DMS153 (cell line): ENCODE results near the gene EPHB1.
A peak's percentile ranks its signal among the peaks of the same experiment; 100 is the strongest.

Source experiments
- DNase-seq: peaks from one replicate; lab custom pipeline; 2025; lab: John Stamatoyannopoulos, UW

EPHB1 gene

DNA sequence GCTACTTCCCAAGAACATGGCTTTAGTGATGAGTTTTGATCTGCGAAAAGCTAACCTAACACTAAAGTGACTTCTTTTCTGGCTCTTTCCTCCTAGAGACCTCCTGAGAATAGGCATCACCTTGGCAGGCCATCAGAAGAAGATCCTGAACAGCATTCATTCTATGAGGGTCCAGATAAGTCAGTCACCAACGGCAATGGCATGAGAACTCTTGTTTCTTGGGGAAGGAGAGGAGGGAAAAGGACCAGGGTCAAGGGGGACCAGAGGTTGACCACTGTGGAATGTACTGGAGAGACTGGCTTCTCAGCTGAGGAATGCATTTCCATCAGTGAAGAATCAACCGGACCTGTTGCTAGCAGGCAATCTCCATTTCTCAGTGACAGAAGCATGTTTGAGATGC is 463.9 kb downstream of the EPHB1 start:
- DNase-seq = no peak

DNA sequence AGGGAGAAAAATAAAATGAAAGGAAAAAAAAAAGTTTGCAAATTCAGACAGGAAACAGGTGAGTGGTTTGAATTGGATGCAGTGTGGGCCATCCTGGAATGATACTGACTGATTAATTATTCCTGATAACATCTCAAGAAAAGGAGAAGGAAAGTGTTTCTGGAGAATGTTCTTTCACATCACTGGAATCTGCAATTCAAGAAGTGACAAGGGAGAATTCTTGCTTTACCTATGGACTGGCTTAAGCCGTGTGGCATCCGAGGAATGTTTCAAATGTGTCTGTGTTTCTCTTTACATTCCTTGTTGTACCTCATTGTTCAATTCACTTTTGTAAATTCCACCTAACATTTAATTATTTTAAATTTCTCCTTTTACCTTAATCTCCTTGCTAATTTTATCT is 465.0 kb downstream of the EPHB1 start:
- DNase-seq = no peak

DNA sequence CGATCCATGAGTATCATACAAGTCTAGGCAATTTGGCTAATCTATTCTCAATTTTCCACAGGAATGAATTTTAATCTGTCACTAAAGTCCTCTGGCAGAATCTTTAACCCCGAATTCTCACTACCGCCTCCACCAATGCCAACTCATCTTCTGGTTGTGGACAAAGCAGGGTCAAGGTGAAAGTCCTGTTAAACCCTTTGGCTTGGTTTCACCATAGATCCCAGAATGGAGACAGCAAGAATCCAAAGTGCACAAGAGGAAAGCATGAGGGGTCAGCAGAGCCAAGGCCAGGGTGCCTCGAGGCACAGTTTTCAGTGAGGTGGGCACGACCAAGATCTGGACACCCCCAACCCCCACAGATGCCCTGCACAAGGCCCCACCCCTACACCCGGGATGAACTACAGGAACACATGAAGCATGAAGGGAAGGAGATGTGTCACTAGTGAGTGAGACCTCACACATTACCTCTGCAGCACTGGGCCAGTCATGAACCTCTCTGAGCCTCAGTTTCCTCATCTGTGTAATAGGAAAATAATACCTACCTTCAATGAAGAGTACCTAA is 466.2 kb downstream of the EPHB1 start:
- no peak for DNase-seq

DNA sequence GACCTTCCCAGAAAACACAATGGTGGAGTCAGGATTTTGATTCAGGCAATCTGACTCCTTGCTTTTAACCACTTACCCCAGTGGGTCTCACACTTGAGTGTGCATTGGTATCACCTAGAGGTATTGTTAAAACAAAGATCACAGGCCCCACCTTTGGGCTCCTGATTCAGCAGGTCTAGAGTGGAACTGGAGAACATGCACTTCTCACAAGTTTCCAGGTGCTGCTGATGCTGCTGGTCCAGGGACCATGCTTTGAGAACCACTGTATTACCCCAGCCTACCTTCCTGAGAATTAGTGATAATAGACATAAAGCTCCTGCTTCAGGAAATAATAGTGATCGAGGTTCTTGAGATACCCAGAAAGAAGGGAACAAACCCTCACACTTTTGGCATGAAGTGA is 466.9 kb downstream of the EPHB1 start:
- no peak for DNase-seq

DNA sequence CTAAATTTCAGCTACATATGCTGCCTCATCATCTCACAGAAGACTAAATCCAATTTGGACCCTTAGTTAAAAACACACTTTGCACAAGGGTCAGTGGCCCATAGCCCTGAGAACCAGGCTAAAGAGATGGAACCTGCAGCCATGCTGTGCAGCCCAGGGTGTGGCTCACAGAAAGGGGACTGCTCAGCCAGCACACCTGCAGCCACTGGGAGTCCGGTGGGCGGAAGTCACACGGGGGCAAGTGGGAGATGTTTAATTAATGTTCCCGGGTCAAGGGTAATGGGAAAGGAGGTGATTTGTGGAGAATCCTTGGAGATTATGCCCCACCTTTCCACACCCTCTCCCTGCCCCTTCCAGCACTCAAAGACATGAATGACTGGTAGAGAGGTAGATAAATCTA is 467.4 kb downstream of the EPHB1 start:
- no peak for DNase-seq

DNA sequence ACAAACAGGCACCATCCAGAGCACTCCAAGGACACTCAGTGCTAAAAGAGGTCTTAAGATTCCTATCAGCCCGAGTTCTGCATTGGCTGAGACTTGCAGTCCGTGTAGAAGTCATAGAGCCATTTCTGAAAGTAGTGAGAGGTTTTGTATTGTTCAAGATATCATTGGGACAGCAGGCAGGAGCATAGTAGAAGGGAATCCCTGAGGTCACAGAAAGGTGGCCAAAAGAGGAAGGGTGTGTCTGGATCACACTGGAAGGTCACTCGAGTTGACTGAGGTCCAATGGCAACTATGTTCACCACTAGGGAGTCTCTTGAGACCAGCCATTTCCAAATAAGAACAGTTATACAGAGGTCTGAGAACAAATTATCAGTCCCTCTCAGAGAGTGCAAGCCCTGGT is 468.3 kb downstream of the EPHB1 start:
- DNase-seq = no peak

DNA sequence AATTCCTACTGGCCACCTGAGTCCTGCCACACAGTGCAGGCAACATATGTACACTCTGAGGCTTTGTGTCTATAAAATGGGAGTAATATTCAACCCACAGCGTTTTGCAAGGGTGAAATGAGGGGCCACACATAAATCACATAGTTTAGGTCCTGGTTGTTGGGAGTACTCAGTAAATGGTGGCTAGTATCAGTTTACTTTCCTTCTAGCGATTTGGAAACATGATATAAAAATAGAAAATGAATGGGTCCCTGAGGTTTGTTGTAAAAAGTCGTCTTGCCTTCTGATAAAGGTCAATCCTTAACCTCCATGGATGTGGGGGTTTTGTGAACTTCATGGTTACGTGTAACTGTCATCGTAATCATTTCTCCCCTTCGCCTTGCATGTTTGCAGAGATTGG is 472.4 kb downstream of the EPHB1 start:
- DNase-seq = no peak

DNA sequence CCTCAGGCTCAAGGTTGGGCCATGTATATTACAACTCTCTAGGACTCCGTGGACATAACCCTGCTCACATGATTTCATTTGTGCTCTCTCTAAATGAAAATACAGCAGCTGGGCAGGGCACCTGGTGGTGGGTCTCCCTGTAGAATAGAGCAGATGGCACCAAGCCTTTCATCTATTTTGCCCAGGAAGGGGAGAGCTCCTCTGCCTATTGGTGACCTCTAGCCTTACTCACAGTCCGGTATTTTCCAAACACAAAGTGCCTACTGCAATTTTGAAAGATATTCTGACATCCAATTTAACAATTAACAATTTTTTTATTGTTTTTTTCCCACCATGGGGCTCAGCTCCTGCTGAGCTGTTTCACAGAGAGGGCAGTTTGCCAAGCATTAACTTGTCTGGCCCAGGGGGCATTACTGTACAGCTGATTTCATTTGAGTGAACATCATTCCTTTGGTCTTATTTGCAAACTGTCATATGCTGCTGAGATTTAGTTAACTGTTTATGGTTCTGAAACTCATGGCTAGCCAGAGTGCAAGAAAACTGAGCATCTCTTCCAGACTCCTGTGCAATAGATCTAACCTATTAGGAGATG is 474.0 kb downstream of the EPHB1 start:
- no peak for DNase-seq

DNA sequence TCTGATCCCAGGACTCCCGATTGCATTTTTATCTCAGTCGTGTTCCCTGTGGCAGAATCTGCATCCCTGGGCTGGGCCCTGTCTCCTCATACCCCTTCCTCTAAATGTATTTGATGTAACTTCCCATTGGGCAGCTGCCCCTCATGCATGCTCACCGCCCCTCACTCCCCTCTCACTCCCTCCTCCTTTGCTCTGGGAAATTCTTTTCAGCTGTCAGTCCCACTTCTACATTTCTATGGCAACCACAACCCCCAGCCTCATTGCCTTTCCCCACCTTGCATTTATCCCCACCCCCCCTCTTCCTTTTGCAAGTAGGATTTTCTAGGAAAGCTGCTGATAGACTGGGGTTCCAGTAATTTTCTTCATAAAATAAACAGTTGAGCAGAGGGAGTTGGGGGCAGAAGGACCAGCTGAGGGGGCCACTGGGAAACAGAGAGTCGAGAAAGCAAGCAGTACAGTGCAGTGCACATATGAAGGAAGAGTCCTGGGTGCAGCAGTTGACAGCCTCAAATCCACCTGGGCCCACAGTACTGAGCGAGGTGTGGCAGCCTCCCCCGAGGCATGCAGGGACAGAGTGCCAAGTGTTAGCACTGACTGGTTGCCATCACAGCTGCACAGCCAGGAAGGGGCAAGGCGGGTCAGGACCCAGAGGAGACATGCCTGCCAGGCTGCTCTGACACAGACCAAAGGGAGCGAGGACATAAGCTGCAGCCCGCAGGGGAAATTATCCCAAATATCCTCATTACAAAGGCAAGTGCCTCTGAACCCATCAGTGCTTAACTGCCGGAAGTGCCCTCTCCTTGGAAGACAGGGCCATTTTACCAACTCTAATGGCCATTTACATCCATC is 476.3 kb downstream of the EPHB1 start:
- DNase-seq = peak; percentile 90

DNA sequence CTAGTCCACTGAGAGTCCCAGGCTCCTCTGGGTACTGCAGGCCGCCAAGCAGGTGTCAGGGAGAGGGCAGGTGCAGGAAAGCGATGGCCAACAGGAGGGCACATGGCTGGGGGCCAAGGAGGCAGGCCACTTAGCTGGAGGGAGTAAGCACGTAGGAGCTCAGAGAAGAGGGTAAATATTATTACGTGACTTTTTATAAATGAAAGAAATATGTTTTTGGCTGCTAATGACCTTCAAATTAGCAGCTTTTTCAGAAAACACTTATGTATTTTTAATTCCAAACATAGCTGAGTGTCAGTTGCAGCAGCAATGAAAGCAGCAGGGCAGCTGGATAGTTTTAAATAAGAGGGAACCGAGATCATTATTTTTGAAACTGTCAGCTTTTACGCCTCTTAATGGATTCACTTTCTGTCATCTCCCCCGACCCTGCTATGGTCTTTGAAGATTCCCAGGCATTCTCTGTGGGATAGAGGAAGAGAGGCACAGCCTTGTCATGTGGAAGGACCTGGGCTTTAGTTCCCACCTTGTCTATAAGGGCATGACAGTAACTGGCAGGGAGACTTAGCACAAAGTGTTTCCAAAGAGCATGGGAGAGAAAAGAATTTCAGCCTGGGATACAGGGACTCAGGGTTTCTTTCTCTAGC is 477.1 kb downstream of the EPHB1 start:
- DNase-seq = no peak

DNA sequence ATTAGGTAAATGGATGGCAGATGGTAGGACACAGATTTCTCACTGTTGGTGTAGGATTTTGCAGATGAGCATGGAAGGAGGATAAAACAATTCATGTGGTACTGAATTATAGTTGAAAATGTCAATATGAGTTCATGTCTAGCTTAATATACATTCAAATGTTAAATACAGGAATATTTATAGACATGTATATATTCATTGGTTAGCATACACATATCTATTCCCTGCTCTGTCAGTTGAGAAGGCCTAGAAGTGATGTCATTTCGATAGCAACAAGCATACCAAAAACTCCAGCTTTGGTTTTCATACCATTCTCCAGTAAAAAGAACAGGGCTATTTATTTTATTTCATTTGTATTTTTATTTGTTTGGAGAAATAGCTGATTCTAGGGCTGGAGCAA is 497.1 kb downstream of the EPHB1 start:
- DNase-seq = no peak

DNA sequence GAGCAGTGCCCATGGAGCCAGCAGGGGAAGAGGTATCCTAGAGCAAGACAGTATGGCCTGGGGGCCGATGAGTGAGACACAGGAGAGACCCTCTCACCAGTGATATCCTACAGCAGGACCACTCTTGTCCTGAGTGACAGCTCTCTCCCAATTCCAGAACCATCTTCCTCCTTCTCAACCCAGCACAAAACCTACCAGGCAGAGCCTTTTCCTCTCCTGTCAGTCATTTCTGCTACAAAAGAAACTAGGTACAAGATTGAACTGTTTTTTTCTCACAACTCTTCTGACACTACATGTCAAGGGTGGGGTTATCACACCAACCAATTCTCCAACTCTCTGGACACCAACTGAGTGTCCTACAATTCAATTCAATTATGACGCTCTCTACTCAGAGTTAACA is 506.6 kb downstream of the EPHB1 start:
- DNase-seq = no peak

DNA sequence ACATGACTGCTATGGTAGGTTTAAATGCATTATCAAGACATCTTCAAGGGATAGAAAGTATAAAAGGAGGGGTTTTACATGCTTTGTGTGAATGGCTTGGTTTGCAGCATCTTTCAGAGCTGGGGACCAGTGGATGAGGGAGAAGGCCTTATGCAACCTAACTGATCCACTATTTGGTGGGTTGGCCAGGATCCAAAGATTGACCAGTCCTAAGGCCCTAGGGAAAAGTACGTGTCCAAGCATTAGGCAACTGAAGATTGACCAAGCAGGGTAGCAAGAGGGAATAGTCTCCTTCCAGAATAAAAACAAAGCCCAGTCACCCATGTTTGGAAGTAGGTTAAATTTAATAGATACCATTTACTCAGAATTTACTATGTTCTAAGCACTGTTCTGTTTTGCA is 509.3 kb downstream of the EPHB1 start:
- no peak for DNase-seq
